Measurements from ENCODE around the gene NUMBL.

GRCh38 chr19:40717880-40718773 is 27.7 kb upstream of the NUMBL start:
- no peak for TF ChIP-seq CTCF (IDR thresholded peaks at IDR 0.05; ENCODE audit: insufficient read depth, low read depth, low read length)
- no peak for TF ChIP-seq EZH2 (IDR thresholded peaks at IDR 0.05; ENCODE audit: insufficient read depth, low read length)

All from astrocyte (in vitro differentiated cells and primary cell).